Activated T-cell treated with anti-CD3 and anti-CD28 coated beads, Interleukin-2, amount 50 U/mL, for 72 hours (primary cell): Measurements from ENCODE around the gene NMRK1. TPM values are rescaled to one million over a fixed set of nuclear protein-coding genes. Genes with fewer than 3 reads are reported as not detected.
A peak's percentile ranks its signal among the peaks of the same experiment; 100 is the strongest.

Experiments
- ATAC-seq, 2 donors: fragments of 150-1000 bp; cut with Tn5 transposase; replicated peaks in 1 of 2; 2 replicates each; pipeline ENCODE4 v1.10.0; 2021; ENCODE audit warnings: moderate library complexity in 2 of 2, mild to moderate bottlenecking in 1 of 2
- DNase-seq, 2 donors: peaks; one replicate each; pipeline ENCODE4 v3.0.0; 2021 to 2022; ENCODE audit warnings: mixed read lengths in 1 of 2
- H3K27ac Mint-ChIP-seq: one replicate; pipeline ENCODE4 v1.8.0; 2022; ENCODE audit warnings: mild to moderate bottlenecking, moderate library complexity, mixed read lengths
- H3K27me3 Mint-ChIP-seq: one replicate; pipeline ENCODE4 v1.8.0; 2022; ENCODE audit warnings: low read depth, mixed read lengths
- H3K36me3 Mint-ChIP-seq, 2 donors: one replicate each; pipeline ENCODE4 v1.8.0; 2022; ENCODE audit warnings: mixed read lengths in 2 of 2, mild to moderate bottlenecking in 1 of 2; ENCODE audit not compliant: insufficient read depth in 2 of 2
- H3K4me1 Mint-ChIP-seq: one replicate; pipeline ENCODE4 v1.8.0; 2022; ENCODE audit warnings: low read depth, mixed read lengths
- H3K4me3 Mint-ChIP-seq, 2 donors: one replicate each; pipeline ENCODE4 v1.8.0; 2022; ENCODE audit warnings: mild to moderate bottlenecking in 2 of 2, mixed read lengths in 2 of 2, moderate library complexity in 2 of 2
- H3K9me3 Mint-ChIP-seq, 2 donors: one replicate each; pipeline ENCODE4 v1.8.0; 2022; ENCODE audit warnings: mixed read lengths in 2 of 2
- total RNA-seq, 2 donors: library from RNA; stranded (reverse); gene quantifications; one replicate each; pipeline ENCODE4 v1.2.3, GENCODE V29; 2022

NMRK1 gene
- total RNA-seq, 2 donors from 2014 or later: 41.0 to 59.3 TPM

- Mint-ChIP-seq H3K27ac (no peak overlapping the region), H3K36me3 (peaks cover 23 to 30% of the 10 kb centered on the region in 2 donors), H3K4me1 (peaks cover 63% of the 10 kb centered on the region), H3K4me3 (peak overlapping the region in 1 of 2 donors; percentile 22), H3K9me3 (peaks cover 6 to 9% of the 10 kb centered on the region in 2 donors), H3K27me3 (no peaks in the 10 kb centered on the region)
- ATAC-seq: no peak
- no peak for DNase-seq
Measured at GRCh38 chr9:75116306-75116705, 28.4 kb upstream of the NMRK1 start.

GRCh38 chr9:75112789-75113188, 24.8 kb upstream of the NMRK1 start:
- peaks cover 2% of the 10 kb centered on the region in 2 donors for H3K36me3 Mint-ChIP-seq
- peaks cover 0 to 1% of the 10 kb centered on the region in 2 donors for H3K9me3 Mint-ChIP-seq
- peak overlapping the region in 1 of 2 donors; percentile 65 for H3K4me3 Mint-ChIP-seq
- H3K4me1 Mint-ChIP-seq: peaks cover 60% of the 10 kb centered on the region
- no peak for DNase-seq
- H3K27ac Mint-ChIP-seq: peak overlapping the region; percentile 64
- no peak for ATAC-seq
- no peaks in the 10 kb centered on the region for H3K27me3 Mint-ChIP-seq

- Mint-ChIP-seq H3K9me3 (no peaks in the 10 kb centered on the region), H3K4me3 (peak overlapping the region in 1 of 2 donors; percentile 12), H3K4me1 (peaks cover 52% of the 10 kb centered on the region), H3K27me3 (no peaks in the 10 kb centered on the region), H3K27ac (peak overlapping the region; percentile 33), H3K36me3 (peaks cover 0 to 2% of the 10 kb centered on the region in 2 donors)
- peak in 1 of 2 donors; percentile 35 for ATAC-seq
- DNase-seq: no peak
Measured at GRCh38 chr9:75111019-75111622, 23.2 kb upstream of the NMRK1 start.

GRCh38 chr9:75109210-75109839, 21.4 kb upstream of the NMRK1 start:
- Mint-ChIP-seq H3K4me3 (no peak overlapping the region), H3K9me3 (no peaks in the 10 kb centered on the region)

GRCh38 chr9:75108571-75108970, 20.6 kb upstream of the NMRK1 start:
- DNase-seq: no peak
- ATAC-seq: peak in 1 of 2 donors; percentile 45
- Mint-ChIP-seq H3K27me3 (no peaks in the 10 kb centered on the region), H3K27ac (no peak overlapping the region), H3K4me3 (no peak overlapping the region), H3K36me3 (peaks cover 0 to 2% of the 10 kb centered on the region in 2 donors), H3K9me3 (no peaks in the 10 kb centered on the region), H3K4me1 (peaks cover 45% of the 10 kb centered on the region)

More at GRCh38 chr9:75109210-75109839, 21.4 kb upstream of the NMRK1 start:
- H3K4me1 Mint-ChIP-seq: peaks cover 51% of the 10 kb centered on the region
- H3K36me3 Mint-ChIP-seq: peaks cover 0 to 2% of the 10 kb centered on the region in 2 donors
- H3K27me3 Mint-ChIP-seq: no peaks in the 10 kb centered on the region
- DNase-seq (no peak), ATAC-seq (no peak)
- H3K27ac Mint-ChIP-seq: peak overlapping the region; percentile 28

GRCh38 chr9:75106857-75107256, 18.9 kb upstream of the NMRK1 start:
- Mint-ChIP-seq H3K27me3 (no peaks in the 10 kb centered on the region), H3K4me1 (peaks cover 35% of the 10 kb centered on the region), H3K4me3 (no peak overlapping the region), H3K9me3 (no peaks in the 10 kb centered on the region), H3K36me3 (peaks cover 0 to 2% of the 10 kb centered on the region in 2 donors), H3K27ac (peak overlapping the region; percentile 76)
- DNase-seq (no peak), ATAC-seq (no peak)

- H3K4me1 Mint-ChIP-seq: peaks cover 37% of the 10 kb centered on the region
- H3K9me3 Mint-ChIP-seq: no peaks in the 10 kb centered on the region
- peak overlapping the region; percentile 66 for H3K27ac Mint-ChIP-seq
- H3K36me3 Mint-ChIP-seq: peaks cover 0 to 3% of the 10 kb centered on the region in 2 donors
- ATAC-seq (no peak), DNase-seq (no peak)
- peak overlapping the region in 1 of 2 donors; percentile 58 for H3K4me3 Mint-ChIP-seq
- no peaks in the 10 kb centered on the region for H3K27me3 Mint-ChIP-seq
Measured at GRCh38 chr9:75105841-75106240, 17.9 kb upstream of the NMRK1 start.

GRCh38 chr9:75105019-75105540, 17.1 kb upstream of the NMRK1 start:
- ATAC-seq: no peak
- H3K4me3 Mint-ChIP-seq: peak overlapping the region in 1 of 2 donors; percentile 58

GRCh38 chr9:75104607-75105006, 16.7 kb upstream of the NMRK1 start:
- H3K4me1 Mint-ChIP-seq: peaks cover 29% of the 10 kb centered on the region

More at GRCh38 chr9:75105019-75105540, 17.1 kb upstream of the NMRK1 start:
- no peak for DNase-seq
- peaks cover 30% of the 10 kb centered on the region for H3K4me1 Mint-ChIP-seq
- peaks cover 0 to 4% of the 10 kb centered on the region in 2 donors for H3K36me3 Mint-ChIP-seq
- H3K27ac Mint-ChIP-seq: peak overlapping the region; percentile 15
- H3K9me3 Mint-ChIP-seq: no peaks in the 10 kb centered on the region
- no peaks in the 10 kb centered on the region for H3K27me3 Mint-ChIP-seq

GRCh38 chr9:75102177-75102790, 14.3 kb upstream of the NMRK1 start:
- H3K4me3 Mint-ChIP-seq: peak overlapping the region in 1 of 2 donors; percentile 47
- peaks cover 32% of the 10 kb centered on the region for H3K4me1 Mint-ChIP-seq
- DNase-seq (no peak), ATAC-seq (no peak)
- H3K27ac Mint-ChIP-seq: peak overlapping the region; percentile 90
- H3K9me3 Mint-ChIP-seq: no peaks in the 10 kb centered on the region
- H3K27me3 Mint-ChIP-seq: no peaks in the 10 kb centered on the region
- H3K36me3 Mint-ChIP-seq: peaks cover 2 to 3% of the 10 kb centered on the region in 2 donors

More at GRCh38 chr9:75104607-75105006, 16.7 kb upstream of the NMRK1 start:
- Mint-ChIP-seq H3K27ac (peak overlapping the region; percentile 15), H3K9me3 (no peaks in the 10 kb centered on the region), H3K27me3 (no peaks in the 10 kb centered on the region), H3K4me3 (peak overlapping the region in 1 of 2 donors; percentile 58), H3K36me3 (peaks cover 0 to 4% of the 10 kb centered on the region in 2 donors)
- no peak for DNase-seq
- ATAC-seq: no peak

- DNase-seq (no peak), ATAC-seq (no peak)
- peaks cover 2 to 3% of the 10 kb centered on the region in 2 donors for H3K36me3 Mint-ChIP-seq
- peak overlapping the region in 1 of 2 donors; percentile 30 for H3K4me3 Mint-ChIP-seq
- H3K4me1 Mint-ChIP-seq: peaks cover 26% of the 10 kb centered on the region
- H3K27me3 Mint-ChIP-seq: no peaks in the 10 kb centered on the region
- H3K27ac Mint-ChIP-seq: peak overlapping the region; percentile 91
- no peaks in the 10 kb centered on the region for H3K9me3 Mint-ChIP-seq
Measured at GRCh38 chr9:75101004-75101588, 13.1 kb upstream of the NMRK1 start.

- no peak for DNase-seq
- Mint-ChIP-seq H3K4me1 (peaks cover 49% of the 10 kb centered on the region), H3K27ac (no peak overlapping the region), H3K4me3 (no peak overlapping the region), H3K36me3 (peaks cover 2 to 6% of the 10 kb centered on the region in 2 donors), H3K9me3 (no peaks in the 10 kb centered on the region), H3K27me3 (no peaks in the 10 kb centered on the region)
- ATAC-seq: no peak
Measured at GRCh38 chr9:75096796-75097195, 8.8 kb upstream of the NMRK1 start.

GRCh38 chr9:75092766-75093165, 4.8 kb upstream of the NMRK1 start:
- Mint-ChIP-seq H3K9me3 (no peaks in the 10 kb centered on the region), H3K27ac (peak overlapping the region; percentile 78), H3K27me3 (no peaks in the 10 kb centered on the region), H3K4me1 (peaks cover 60% of the 10 kb centered on the region), H3K36me3 (peaks cover 0 to 6% of the 10 kb centered on the region in 2 donors), H3K4me3 (peak overlapping the region; percentile 31 to 89)
- ATAC-seq: no peak
- DNase-seq: no peak
